Cardiac fibroblast (primary cell): ENCODE results near the gene NCOA3.

Source experiments
- DNase-seq, 2 donors: peaks; one replicate each; pipeline versions ENCODE4 v3.0.0 to v3.0.0-alpha.2; 2010; ENCODE audit warnings: low read depth in 2 of 2
- H3K4me3 ChIP-seq, 2 donors: replicated peaks in 1 of 2; 1 replicate in 1 of 2; 2 replicates in 1 of 2; pipeline ENCODE4 v1.5.1; 2011; ENCODE audit warnings: low read depth in 2 of 2, low read length in 2 of 2, mild to moderate bottlenecking in 2 of 2, moderate library complexity in 1 of 2
- CTCF ChIP-seq: IDR thresholded peaks from one replicate; pipeline ENCODE4 v1.5.1; 2011; ENCODE audit warnings: low read depth, mild to moderate bottlenecking, low read length, inconsistent platforms

The NCOA3 gene

DNA sequence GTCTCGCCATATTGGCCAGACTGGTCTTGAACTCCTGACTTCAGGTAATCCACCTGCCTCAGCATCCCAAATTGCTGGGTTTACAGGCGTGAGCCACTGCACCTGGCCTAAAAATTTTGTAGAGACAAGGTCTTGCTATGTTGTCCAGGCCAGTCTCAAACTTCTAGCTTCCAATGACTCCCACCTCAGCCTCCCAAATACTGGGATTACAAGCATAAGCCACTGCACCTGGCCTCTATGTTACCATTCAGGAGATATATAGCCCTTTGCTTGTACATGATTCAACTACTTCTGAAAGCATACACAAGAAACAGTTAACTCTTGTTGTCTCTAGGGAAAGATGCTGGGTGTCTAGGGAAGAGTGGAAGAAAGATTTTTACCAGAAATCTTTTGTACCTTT, 19.0 kb upstream of the NCOA3 start:
- no peak for DNase-seq
- no peak for TF ChIP-seq CTCF
- H3K4me3 ChIP-seq: no peak overlapping the region

GRCh38 chr20:47484303-47484702, 17.4 kb upstream of the NCOA3 start:
- no peak for TF ChIP-seq CTCF
- no peak for DNase-seq
- H3K4me3 ChIP-seq: no peak overlapping the region

DNA sequence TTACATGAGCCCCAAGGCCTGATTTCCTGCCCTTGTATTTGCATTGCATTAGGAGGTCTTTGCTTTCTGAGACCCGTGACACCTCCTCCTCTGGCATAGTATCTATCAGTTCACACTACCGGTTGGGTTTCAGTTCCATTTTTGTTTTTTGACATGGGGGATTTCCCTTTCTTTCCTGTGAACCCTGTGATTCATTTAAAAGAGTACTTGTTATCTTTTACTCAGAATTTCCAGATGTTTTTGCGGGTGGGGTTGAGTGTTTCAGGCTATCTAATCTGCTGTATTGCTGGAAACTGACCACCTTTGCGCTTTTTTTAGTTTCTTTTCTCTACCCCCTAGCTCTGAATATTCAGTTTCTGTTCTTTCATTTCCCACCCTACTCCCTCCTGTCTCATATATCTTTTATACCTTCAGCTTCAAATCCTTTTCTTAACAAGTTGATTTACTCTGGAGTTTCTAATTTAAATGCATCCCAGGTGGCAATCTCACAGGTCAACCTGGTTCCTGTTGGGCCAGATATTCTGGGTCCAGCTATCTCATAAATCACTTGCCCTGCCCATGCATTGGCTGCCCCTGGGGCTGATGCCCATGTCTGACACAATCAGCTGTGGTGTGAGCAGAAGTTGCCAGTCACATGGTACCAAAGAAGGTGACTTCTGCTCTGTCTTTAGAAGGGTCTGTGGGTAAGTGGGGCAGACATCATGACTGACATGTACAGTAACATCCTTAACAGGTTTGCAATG, 14.3 kb upstream of the NCOA3 start:
- H3K4me3 ChIP-seq: no peak overlapping the region
- TF ChIP-seq CTCF: no peak
- DNase-seq: peak; percentile 27 to 33

- H3K4me3 ChIP-seq: no peak overlapping the region
- TF ChIP-seq CTCF: no peak
- no peak for DNase-seq
Measured at GRCh38 chr20:47489448-47489872, 12.2 kb upstream of the NCOA3 start.

DNA sequence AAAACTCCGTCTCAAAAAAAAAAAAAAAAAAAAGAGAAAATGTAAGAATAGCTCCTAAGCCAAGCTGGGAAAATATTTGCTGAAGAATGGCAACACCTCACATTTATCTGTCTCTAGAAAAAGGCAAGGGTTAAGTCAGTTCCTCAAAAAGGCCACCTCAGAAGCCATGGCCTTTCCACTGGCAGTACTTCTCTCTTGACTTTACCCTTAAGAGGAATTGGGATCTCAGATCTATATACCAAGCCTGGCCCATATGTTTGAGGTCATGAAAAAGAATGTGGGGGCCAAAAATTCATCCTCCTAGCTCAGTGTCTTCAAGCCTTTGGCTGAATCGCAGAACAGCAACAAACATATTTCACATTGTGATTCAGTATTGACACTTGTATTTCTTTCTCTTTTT, 10.9 kb upstream of the NCOA3 start:
- no peak overlapping the region for H3K4me3 ChIP-seq
- TF ChIP-seq CTCF: no peak
- DNase-seq: no peak

DNA sequence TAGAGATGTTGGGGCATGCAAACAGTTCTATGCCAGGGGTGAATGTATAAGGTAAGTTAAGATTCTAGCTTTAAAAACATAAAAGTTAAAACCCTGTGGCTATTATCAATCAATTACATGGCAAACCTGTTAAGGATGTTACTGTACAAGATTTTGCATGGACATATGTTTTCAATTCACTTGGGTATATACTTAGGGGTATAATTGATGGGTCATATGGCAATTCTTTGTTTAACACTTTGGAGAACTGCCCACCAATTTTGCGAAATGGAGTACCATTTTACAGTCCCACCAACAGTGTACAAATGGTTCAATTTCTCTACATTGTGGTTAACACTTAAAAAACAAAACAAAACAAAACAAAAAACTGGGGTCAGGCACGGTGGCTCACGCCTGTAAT, 9.4 kb upstream of the NCOA3 start:
- no peak for DNase-seq
- no peak for TF ChIP-seq CTCF
- H3K4me3 ChIP-seq: no peak overlapping the region
